VCaP (cell line): ENCODE data around the gene PLCD4.
A peak's percentile ranks its signal among the peaks of the same experiment; 100 is the strongest.

ENCODE experiments used
- H3K27ac ChIP-seq: fragments of 450-650 bp; 2 replicates; pipeline ENCODE4 v1.5.1; 2017
- TF ChIP-seq, protein P1 (sequence below): fragments of 450-650 bp; conservative IDR thresholded peaks from 2 replicates; pipeline ENCODE4 v1.5.1; 2017; ENCODE audit warnings: mild to moderate bottlenecking, moderate library complexity

Gene PLCD4

DNA sequence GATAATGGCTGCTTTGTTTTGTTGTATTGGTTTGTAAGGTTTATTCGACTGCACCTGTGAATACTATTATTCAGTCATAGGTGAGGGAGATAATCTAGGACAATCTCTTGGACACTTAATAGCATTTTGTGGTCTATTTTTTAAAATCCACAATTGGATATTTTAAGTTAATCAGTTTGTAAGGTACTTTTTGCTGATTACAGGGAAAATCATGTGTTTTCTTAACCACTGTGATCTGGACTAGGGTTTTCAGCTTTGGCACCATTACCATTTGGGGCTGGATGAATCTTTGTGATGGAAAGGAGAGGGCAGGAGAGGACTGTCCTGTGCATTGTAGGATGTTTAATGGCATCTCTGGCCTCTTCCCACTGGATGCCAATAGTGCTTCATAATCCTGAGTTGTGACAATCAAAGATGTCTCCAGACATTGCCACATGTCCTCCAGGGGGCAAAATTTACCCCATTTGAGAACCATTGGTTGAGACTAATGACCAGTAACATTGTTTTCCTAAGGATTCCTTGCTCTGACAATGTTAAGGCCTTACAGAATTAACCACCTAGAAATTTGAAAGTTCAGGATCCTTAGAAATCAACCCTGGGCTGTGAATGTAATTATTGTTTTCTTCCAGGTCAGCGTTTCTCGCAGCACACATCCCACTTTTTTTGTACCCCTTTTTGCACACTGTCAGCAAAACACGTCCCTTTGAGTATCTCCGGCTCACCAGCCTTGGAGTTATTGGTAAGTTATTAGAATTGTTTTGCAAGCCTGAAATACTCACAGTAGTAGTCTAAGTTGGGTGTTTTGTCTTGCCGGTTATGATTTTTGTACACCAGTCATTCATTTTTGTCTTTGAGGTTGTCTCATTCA, 23.5 kb upstream of the PLCD4 start:
- TF ChIP-seq, protein P1, sequence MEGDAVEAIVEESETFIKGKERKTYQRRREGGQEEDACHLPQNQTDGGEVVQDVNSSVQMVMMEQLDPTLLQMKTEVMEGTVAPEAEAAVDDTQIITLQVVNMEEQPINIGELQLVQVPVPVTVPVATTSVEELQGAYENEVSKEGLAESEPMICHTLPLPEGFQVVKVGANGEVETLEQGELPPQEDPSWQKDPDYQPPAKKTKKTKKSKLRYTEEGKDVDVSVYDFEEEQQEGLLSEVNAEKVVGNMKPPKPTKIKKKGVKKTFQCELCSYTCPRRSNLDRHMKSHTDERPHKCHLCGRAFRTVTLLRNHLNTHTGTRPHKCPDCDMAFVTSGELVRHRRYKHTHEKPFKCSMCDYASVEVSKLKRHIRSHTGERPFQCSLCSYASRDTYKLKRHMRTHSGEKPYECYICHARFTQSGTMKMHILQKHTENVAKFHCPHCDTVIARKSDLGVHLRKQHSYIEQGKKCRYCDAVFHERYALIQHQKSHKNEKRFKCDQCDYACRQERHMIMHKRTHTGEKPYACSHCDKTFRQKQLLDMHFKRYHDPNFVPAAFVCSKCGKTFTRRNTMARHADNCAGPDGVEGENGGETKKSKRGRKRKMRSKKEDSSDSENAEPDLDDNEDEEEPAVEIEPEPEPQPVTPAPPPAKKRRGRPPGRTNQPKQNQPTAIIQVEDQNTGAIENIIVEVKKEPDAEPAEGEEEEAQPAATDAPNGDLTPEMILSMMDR: 0 out of 2 replicates have a peak, but pooled peaks have one; percentile 18
- no peak overlapping the region for H3K27ac ChIP-seq

DNA sequence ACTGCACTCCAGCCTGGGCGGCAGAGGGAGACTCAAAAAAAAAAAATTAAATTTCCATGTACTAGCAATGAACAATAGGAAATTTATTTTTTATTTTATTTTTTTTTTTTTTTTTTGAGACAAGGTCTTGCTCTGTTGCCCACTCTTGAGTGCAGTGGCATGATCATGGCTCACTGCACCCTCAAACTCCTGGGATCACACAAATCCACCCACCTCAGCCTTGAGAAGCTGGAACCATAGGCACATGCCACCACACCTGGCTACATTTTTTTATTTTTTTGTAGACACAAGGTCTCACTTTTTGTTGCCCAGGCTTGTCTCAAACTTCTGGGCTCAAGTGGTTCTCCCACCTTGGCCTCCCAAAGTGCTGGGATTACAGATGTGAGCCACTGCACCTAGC, 22.2 kb upstream of the PLCD4 start:
- no peak overlapping the region for H3K27ac ChIP-seq
- TF ChIP-seq, protein P1: no peak

DNA sequence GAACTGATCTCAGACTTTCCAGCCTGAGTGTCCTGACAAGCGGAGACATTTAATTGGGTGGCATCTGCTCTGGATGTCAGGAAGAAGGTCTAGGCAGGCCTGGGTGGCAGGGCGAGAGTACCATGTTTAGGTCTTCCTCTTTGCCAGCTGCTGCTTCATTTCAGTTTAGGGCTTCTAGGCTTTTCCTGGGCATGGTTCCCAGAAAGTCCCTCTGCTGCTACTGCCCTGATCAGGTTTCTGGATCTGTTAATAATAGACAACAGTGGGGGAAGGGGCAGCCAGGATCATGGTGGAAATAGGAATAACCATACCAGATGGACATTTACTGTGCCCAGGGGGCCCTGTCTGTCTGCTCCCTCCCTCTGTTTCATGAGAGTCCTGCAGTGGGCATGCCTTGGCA, 2.3 kb upstream of the PLCD4 start:
- TF ChIP-seq, protein P1: no peak
- peak overlapping the region; percentile 14; the same call in 1 of the 2 replicates for H3K27ac ChIP-seq

DNA sequence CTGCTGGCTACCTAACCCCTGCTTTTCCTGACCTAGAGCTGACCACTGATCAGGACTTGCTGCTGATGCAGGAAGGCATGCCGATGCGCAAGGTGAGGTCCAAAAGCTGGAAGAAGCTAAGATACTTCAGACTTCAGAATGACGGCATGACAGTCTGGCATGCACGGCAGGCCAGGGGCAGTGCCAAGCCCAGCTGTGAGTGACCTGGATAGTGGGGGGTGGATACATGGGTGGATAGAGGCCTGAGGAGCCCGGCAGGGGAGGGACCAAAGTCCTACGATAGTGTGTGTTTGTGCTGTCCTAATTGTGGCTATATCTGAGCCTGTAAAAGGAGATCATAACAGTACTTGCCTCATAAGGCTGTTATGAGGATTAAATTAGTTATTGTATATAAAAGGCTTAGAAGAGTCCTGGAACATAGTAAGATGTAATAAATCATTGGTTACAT, 8.2 kb downstream of the PLCD4 start:
- H3K27ac ChIP-seq: no peak overlapping the region
- TF ChIP-seq, protein P1: no peak

DNA sequence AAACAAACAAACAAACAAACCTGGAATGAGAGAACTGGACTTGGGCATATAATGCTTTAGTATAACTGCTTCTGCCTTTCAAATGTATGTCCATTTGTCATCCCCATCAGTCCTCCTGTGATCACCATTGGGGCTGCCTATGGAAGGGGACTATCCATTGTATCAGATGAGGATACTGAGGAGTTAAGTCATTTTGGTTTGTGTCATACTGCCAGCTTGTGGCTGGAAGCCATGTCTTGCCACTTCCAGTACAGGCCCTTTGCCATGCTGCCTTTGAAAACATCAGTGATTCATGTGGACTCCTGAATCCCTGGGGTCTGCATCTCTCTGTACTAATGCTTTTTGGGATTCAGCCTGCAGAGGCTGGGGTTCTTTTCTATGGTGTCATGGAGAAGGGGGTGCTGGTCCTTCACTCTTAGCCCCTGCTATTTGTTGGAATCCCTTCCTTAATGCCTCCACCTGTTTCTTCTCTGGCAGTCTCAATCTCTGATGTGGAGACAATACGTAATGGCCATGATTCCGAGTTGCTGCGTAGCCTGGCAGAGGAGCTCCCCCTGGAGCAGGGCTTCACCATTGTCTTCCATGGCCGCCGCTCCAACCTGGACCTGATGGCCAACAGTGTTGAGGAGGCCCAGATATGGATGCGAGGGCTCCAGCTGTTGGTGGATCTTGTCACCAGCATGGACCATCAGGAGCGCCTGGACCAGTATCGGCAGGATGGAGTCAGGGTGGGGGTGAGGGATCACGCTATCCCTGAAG, 10.6 kb downstream of the PLCD4 start:
- H3K27ac ChIP-seq: no peak overlapping the region
- TF ChIP-seq, protein P1: peak; percentile 17

DNA sequence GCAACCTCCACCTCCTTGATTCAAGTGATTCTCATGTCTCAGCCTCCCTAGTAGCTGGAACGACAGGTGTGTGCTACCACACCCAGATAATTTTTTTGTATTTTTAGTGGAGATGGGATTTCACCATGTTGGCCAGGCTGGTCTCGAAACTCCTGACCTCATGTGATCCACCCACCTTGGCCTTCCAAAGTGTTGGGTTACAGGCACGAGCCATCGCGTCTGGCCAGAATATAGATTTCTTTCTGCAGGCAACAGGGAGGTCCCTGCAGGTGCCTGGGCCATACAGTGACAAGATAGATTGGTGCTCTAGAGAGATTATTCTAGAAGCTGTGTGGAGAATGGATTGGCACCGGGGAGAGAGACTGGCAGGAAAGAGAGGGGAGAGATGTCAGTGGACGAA, 13.3 kb downstream of the PLCD4 start:
- TF ChIP-seq, protein P1: no peak
- no peak overlapping the region for H3K27ac ChIP-seq
